ENCODE results near the gene EMB. TPM values are rescaled to one million over a fixed set of nuclear protein-coding genes. Genes with fewer than 3 reads are reported as not detected.
"Not testable (repeated sequence)": the region's sequence is repeated elsewhere in the genome, so short reads cannot be mapped to it uniquely, and the experiment has no call there.

Gene EMB
- total RNA-seq, 3 donors from 2014 or later (not counting 1 experiment from before 2014, with no cell fraction given): 179 to 223 (median 199) TPM

DNA sequence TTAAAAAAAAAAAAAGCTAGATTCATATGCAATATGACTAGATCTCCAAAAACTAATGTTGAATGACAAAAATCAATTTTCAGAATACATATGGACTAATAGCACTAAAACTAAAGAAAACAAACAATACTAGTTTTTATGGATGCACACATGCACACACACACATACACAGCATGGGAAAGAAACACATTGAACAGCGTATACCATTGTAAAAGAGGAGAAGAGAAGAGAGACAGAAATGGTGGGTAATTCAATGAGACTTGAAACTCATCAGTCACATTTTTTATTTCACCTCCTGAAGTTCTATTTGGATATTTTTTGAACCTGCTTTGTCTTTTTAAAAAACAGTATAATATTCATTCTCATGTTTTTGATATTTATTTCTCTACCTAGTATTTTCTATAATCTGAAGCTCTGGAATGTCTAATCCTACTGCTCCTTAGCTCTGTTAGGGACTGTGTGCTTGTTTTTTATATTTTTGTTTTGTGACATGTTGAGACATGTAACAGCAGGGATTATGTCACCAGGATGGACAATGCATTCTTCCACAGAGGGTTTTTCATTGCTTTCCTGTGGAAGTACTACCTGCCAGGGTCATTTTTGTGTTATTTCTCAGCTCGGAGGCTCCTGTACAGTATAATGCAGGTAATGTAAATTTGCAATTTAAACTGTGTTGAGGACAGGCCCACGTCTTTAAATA is 17.8 kb downstream of the EMB start:
- DNase-seq; ATAC-seq; H3K4me1 ChIP-seq (ENCODE audit: control insufficient read depth, insufficient read depth, low read length); H3K27ac ChIP-seq (ENCODE audit: low read length); H3K4me3 ChIP-seq (ENCODE audit: low read length); intact Hi-C loops (cut with micrococcal nuclease); H3K36me3 Mint-ChIP-seq; H3K4me3 Mint-ChIP-seq; H3K27me3 ChIP-seq (ENCODE audit: control insufficient read depth, insufficient read depth, low read length); H3K9me3 ChIP-seq (ENCODE audit: control insufficient read depth, insufficient read depth, low read length); H3K27me3 Mint-ChIP-seq (ENCODE audit: low read depth in 2 of 2); H3K9me3 Mint-ChIP-seq: not testable (repeated sequence)
- WGBS (ENCODE audit: insufficient coverage): no CpG with 5 or more reads among the region's 3 CpGs
- peaks cover 45 to 48% of the 10 kb centered on the region in 2 donors for H3K4me1 Mint-ChIP-seq
- H3K27ac Mint-ChIP-seq: peak overlapping the region; percentile 62 to 71
- H3K36me3 ChIP-seq (ENCODE audit: control insufficient read depth, insufficient read depth, low read length): peaks cover 27% of the 10 kb centered on the region

DNA sequence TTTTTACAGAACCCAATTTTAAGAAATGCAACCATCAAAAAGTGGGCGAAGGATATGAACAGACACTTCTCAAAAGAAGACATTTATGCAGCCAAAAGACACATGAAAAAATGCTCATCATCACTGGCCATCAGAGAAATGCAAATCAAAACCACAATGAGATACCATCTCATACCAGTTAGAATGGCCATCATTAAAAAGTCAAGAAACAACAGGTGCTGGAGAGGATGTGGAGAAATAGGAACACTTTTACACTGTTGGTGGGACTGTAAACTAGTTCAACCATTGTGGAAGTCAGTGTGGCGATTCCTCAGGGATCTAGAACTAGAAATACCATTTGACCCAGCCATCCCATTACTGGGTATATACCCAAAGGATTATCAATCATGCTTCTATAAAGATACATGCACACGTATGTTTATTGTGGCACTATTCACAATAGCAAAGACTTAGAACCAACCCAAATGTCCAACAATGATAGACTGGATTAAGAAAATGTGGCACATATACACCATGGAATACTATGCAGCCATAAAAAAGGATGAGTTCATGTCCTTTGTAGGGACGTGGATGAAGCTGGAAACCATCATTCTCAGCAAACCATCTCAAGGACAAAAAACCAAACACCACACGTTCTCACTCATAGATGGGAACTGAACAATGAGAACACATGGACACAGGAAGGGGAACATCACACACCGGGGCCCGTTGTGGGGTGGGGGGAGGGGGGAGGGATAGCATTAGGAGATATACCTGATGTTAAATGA is 19.7 kb downstream of the EMB start:
- H3K36me3 Mint-ChIP-seq; H3K9me3 ChIP-seq (ENCODE audit: control insufficient read depth, insufficient read depth, low read length); H3K27me3 Mint-ChIP-seq (ENCODE audit: low read depth in 2 of 2); H3K27ac ChIP-seq (ENCODE audit: low read length); H3K9me3 Mint-ChIP-seq; H3K4me3 Mint-ChIP-seq; DNase-seq; H3K4me3 ChIP-seq (ENCODE audit: low read length); intact Hi-C loops (cut with micrococcal nuclease); H3K27me3 ChIP-seq (ENCODE audit: control insufficient read depth, insufficient read depth, low read length); ATAC-seq; H3K4me1 ChIP-seq (ENCODE audit: control insufficient read depth, insufficient read depth, low read length): not testable (repeated sequence)
- WGBS (ENCODE audit: insufficient coverage): 100% methylated on average over 2 of the region's 7 CpGs
- peak overlapping the region in 1 of 2 donors; percentile 76 for H3K27ac Mint-ChIP-seq
- peaks cover 12% of the 10 kb centered on the region for H3K36me3 ChIP-seq (ENCODE audit: control insufficient read depth, insufficient read depth, low read length)
- peaks cover 53 to 58% of the 10 kb centered on the region in 2 donors for H3K4me1 Mint-ChIP-seq

DNA sequence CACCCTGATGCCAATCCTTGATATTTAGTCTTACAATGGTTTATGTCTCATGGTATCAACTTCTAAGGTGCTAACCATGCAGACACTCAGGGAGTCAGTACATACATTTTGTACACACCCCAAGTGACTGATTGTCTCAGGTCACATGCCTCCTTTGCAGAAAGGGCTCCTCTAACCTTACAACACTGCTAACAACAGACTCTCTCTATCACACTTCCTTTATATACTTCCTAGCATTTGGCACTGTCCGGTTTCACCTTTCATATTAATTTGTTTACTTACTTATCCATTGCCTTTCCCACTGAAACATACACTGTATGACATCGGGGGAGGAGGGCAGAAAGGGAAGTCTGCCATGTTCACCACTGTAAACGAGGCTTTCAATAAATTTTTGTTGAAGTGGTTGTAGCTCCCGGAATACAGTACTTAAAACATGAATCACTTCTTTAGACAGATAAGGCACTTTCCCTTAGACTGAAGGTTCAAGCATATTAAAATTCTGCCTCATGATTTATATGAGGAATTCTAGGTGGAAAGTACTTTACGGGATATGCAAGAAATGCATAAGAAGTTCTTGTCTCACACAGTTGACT is 20.6 kb downstream of the EMB start:
- H3K27ac Mint-ChIP-seq: peak overlapping the region in 1 of 2 donors; percentile 76
- DNase-seq: no peak
- peaks cover 63 to 66% of the 10 kb centered on the region in 2 donors for H3K4me1 Mint-ChIP-seq
- no peak overlapping the region for H3K4me3 Mint-ChIP-seq
- peaks cover 8% of the 10 kb centered on the region for H3K36me3 Mint-ChIP-seq
- Histone ChIP-seq H3K27me3 (ENCODE audit: control insufficient read depth, insufficient read depth, low read length) (no peaks in the 10 kb centered on the region), H3K4me1 (ENCODE audit: control insufficient read depth, insufficient read depth, low read length) (peaks cover 5% of the 10 kb centered on the region), H3K36me3 (ENCODE audit: control insufficient read depth, insufficient read depth, low read length) (peaks cover 6% of the 10 kb centered on the region), H3K27ac (ENCODE audit: low read length) (no peak overlapping the region), H3K4me3 (ENCODE audit: low read length) (no peak overlapping the region), H3K9me3 (ENCODE audit: control insufficient read depth, insufficient read depth, low read length) (no peaks in the 10 kb centered on the region)
- ATAC-seq: peak in 2 of 3 donors; percentile 35 to 40
- TF ChIP-seq, protein P1, sequence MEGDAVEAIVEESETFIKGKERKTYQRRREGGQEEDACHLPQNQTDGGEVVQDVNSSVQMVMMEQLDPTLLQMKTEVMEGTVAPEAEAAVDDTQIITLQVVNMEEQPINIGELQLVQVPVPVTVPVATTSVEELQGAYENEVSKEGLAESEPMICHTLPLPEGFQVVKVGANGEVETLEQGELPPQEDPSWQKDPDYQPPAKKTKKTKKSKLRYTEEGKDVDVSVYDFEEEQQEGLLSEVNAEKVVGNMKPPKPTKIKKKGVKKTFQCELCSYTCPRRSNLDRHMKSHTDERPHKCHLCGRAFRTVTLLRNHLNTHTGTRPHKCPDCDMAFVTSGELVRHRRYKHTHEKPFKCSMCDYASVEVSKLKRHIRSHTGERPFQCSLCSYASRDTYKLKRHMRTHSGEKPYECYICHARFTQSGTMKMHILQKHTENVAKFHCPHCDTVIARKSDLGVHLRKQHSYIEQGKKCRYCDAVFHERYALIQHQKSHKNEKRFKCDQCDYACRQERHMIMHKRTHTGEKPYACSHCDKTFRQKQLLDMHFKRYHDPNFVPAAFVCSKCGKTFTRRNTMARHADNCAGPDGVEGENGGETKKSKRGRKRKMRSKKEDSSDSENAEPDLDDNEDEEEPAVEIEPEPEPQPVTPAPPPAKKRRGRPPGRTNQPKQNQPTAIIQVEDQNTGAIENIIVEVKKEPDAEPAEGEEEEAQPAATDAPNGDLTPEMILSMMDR (IDR thresholded peaks at IDR 0.05): no peak
- H3K9me3 Mint-ChIP-seq: no peaks in the 10 kb centered on the region
- H3K27me3 Mint-ChIP-seq (ENCODE audit: low read depth in 2 of 2): no peaks in the 10 kb centered on the region
- intact Hi-C loops (cut with micrococcal nuclease): no loop called here
- 79% methylated on average over 2 of the region's 5 CpGs for WGBS (ENCODE audit: insufficient coverage)

DNA sequence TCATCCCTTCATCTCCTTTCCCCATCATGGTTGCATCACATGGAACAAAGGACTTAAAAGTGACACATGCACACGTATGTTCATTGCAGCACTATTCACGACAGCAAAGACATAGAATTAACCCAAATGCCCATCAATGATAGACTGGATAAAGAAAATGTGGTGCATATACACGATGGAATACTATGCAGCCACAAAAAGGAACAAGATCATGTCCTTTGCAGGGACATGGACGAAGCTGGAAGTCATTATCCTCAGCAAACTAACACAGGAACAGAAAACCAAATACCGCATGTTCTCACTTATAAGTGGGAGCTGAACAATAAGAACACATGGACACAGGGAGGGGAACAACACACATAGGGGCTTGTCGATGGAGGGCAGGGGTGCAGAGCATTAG is 21.4 kb downstream of the EMB start:
- H3K9me3 Mint-ChIP-seq; H3K27ac ChIP-seq (ENCODE audit: low read length); H3K4me3 ChIP-seq (ENCODE audit: low read length); H3K27me3 Mint-ChIP-seq (ENCODE audit: low read depth in 2 of 2); H3K4me1 ChIP-seq (ENCODE audit: control insufficient read depth, insufficient read depth, low read length); H3K36me3 ChIP-seq (ENCODE audit: control insufficient read depth, insufficient read depth, low read length); H3K36me3 Mint-ChIP-seq; H3K27me3 ChIP-seq (ENCODE audit: control insufficient read depth, insufficient read depth, low read length); H3K4me3 Mint-ChIP-seq; H3K9me3 ChIP-seq (ENCODE audit: control insufficient read depth, insufficient read depth, low read length); intact Hi-C loops (cut with micrococcal nuclease); ATAC-seq; DNase-seq: not testable (repeated sequence)
- H3K27ac Mint-ChIP-seq: peak overlapping the region; percentile 5 to 76
- peaks cover 65 to 67% of the 10 kb centered on the region in 2 donors for H3K4me1 Mint-ChIP-seq
- WGBS (ENCODE audit: insufficient coverage): 98% methylated on average over 6 of the region's 6 CpGs

DNA sequence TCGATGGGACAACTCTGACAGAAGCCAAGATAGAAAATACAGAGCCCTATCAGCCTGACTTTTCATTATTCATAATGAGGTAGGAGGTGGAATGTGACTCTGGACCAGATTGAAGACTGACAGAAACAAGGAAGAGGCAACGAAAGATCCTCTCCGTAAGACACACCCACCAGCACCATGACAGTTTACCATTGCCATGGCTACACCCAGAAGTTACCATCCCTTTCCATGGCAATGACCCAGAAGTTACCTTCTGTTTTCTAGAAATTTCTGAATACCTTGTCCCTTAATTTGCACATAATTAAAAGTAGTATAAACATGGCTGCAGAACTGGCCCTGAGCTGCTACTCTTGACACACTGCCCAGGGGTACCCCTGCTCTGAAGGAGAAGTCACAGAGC is 24.5 kb downstream of the EMB start:
- Mint-ChIP-seq H3K4me1 (peaks cover 70 to 80% of the 10 kb centered on the region in 2 donors), H3K27ac (peak overlapping the region; percentile 75 to 76)
- H3K4me1 ChIP-seq (ENCODE audit: control insufficient read depth, insufficient read depth, low read length); H3K27me3 Mint-ChIP-seq (ENCODE audit: low read depth in 2 of 2); H3K36me3 ChIP-seq (ENCODE audit: control insufficient read depth, insufficient read depth, low read length); H3K9me3 Mint-ChIP-seq; H3K27me3 ChIP-seq (ENCODE audit: control insufficient read depth, insufficient read depth, low read length); H3K27ac ChIP-seq (ENCODE audit: low read length); H3K4me3 ChIP-seq (ENCODE audit: low read length); ATAC-seq; H3K4me3 Mint-ChIP-seq; H3K9me3 ChIP-seq (ENCODE audit: control insufficient read depth, insufficient read depth, low read length); H3K36me3 Mint-ChIP-seq; intact Hi-C loops (cut with micrococcal nuclease): not testable (repeated sequence)
- WGBS (ENCODE audit: insufficient coverage): 82% methylated on average over 2 of the region's 3 CpGs
- peak in 1 of 2 donors; percentile 40 for DNase-seq

Measured in natural killer cell (primary cell).